Urinary bladder (tissue), 4 donors: Measurements from ENCODE around the gene U2AF2. TPM values are rescaled to one million over a fixed set of nuclear protein-coding genes. Genes with fewer than 3 reads are reported as not detected.
A peak's percentile ranks its signal among the peaks of the same experiment; 100 is the strongest.

Experiments
- DNase-seq: peaks from one replicate; pipeline ENCODE4 v3.0.0-alpha.2; 2015; ENCODE audit errors: extremely low spot score
- H3K27ac ChIP-seq: one replicate; pipeline ENCODE4 v1.5.1; 2013; ENCODE audit warnings: low read depth, mild to moderate bottlenecking, moderate library complexity
- H3K36me3 ChIP-seq: one replicate; pipeline ENCODE4 v1.6.1; 2013; ENCODE audit warnings: mild to moderate bottlenecking, moderate library complexity; ENCODE audit not compliant: insufficient read depth
- H3K4me1 ChIP-seq: one replicate; pipeline ENCODE4 v1.6.1; 2013; ENCODE audit warnings: mild to moderate bottlenecking, moderate library complexity; ENCODE audit not compliant: insufficient read depth
- H3K4me3 ChIP-seq: one replicate; pipeline ENCODE4 v1.5.1; 2013; ENCODE audit warnings: low read depth, low read length
- WGBS: extraction: QIAGEN DNeasy Blood & Tissue Kit; methylation state at CpG from one replicate; pipeline ENCODE4 v1.1.7; 2013; 5-methylcytosine and 5-hydroxymethylcytosine counted together
- polyA plus RNA-seq: library from polyadenylated mRNA; stranded (reverse); fragments of 200-250 nt; gene quantifications from one replicate; pipeline ENCODE4 v1.2.3, GENCODE V29; 2013
- total RNA-seq: library from RNA; depleted of rRNA; stranded (reverse); fragments of >200 nt; gene quantifications from one replicate; pipeline ENCODE4 v1.2.3, GENCODE V29; 2014
- donor health status: healthy with polysubstance abuse.
- donor health status: healthy.

The U2AF2 gene
- total and polyA plus RNA-seq, 2 donors: 44.6 to 129 TPM

- Histone ChIP-seq H3K36me3 (peaks cover 30% of the 10 kb centered on the region), H3K27ac (no peak overlapping the region)
Measured at GRCh38 chr19:55666343-55667005, 11.6 kb downstream of the U2AF2 start.

DNA sequence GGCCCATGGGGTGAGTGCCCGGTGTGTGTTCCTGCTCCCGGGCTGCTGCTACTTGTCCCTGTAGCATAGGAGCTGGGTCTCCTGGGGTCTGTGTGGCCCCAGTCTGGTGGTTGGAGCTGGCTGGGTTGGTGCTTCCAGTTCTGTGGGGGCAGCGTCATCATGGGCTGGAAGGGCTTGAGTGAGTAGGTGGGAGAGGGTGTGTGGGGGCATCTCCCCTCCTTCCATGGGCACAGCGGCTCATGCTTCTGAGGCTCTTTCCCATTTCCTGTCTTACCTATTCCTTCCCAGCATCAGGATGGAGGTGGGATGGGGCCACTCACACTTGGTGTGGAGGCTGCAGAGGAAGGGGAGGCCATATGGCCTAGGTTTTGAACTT lies 12.2 kb downstream of the U2AF2 start:
- no peak overlapping the region for H3K27ac ChIP-seq
- H3K4me3 ChIP-seq: no peak overlapping the region
- H3K4me1 ChIP-seq: no peaks in the 10 kb centered on the region
- 79% methylated on average over 4 of the region's 4 CpGs for WGBS
- no peak for DNase-seq
- H3K36me3 ChIP-seq: peaks cover 27% of the 10 kb centered on the region

More at GRCh38 chr19:55666343-55667005, 11.6 kb downstream of the U2AF2 start:
- Histone ChIP-seq H3K4me1 (no peaks in the 10 kb centered on the region), H3K4me3 (no peak overlapping the region)
- WGBS: 86% methylated on average over 12 of the region's 12 CpGs
- no peak for DNase-seq

DNA sequence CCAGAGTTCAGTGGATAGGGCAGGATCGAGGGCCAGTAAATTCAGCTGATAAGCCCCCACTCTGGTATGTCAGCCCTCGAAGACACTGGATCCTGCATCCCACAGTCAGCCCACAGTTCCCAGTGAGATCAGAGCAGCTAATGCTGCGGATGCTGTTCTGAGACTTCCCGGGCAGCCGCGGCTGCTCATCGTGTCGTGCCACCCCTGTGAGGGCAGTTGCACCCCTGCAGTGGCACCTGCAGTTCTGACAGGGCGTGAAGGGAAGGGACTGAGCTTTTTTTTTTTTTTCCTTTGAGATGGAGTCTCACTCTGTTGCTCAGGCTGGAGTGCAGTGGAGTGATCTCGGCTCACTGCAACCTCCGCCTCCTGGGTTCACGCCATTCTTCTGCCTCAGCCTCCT lies 12.7 kb downstream of the U2AF2 start:
- H3K27ac ChIP-seq: no peak overlapping the region
- H3K4me3 ChIP-seq: no peak overlapping the region
- 88% methylated on average over 12 of the region's 12 CpGs for WGBS
- DNase-seq: no peak
- peaks cover 26% of the 10 kb centered on the region for H3K36me3 ChIP-seq
- no peaks in the 10 kb centered on the region for H3K4me1 ChIP-seq

- DNase-seq: no peak
- H3K27ac ChIP-seq: no peak overlapping the region
- WGBS: 74% methylated on average over 11 of the region's 11 CpGs
- H3K4me3 ChIP-seq: no peak overlapping the region
- no peaks in the 10 kb centered on the region for H3K4me1 ChIP-seq
- peaks cover 24% of the 10 kb centered on the region for H3K36me3 ChIP-seq
Measured at GRCh38 chr19:55667958-55668357, 13.1 kb downstream of the U2AF2 start.

- H3K4me1 ChIP-seq: no peaks in the 10 kb centered on the region
- DNase-seq: no peak
- 90% methylated on average over 30 of the region's 30 CpGs for WGBS
- no peak overlapping the region for H3K4me3 ChIP-seq
- H3K36me3 ChIP-seq: peaks cover 19% of the 10 kb centered on the region
- H3K27ac ChIP-seq: no peak overlapping the region
Measured at GRCh38 chr19:55668603-55669348, 13.9 kb downstream of the U2AF2 start.

DNA sequence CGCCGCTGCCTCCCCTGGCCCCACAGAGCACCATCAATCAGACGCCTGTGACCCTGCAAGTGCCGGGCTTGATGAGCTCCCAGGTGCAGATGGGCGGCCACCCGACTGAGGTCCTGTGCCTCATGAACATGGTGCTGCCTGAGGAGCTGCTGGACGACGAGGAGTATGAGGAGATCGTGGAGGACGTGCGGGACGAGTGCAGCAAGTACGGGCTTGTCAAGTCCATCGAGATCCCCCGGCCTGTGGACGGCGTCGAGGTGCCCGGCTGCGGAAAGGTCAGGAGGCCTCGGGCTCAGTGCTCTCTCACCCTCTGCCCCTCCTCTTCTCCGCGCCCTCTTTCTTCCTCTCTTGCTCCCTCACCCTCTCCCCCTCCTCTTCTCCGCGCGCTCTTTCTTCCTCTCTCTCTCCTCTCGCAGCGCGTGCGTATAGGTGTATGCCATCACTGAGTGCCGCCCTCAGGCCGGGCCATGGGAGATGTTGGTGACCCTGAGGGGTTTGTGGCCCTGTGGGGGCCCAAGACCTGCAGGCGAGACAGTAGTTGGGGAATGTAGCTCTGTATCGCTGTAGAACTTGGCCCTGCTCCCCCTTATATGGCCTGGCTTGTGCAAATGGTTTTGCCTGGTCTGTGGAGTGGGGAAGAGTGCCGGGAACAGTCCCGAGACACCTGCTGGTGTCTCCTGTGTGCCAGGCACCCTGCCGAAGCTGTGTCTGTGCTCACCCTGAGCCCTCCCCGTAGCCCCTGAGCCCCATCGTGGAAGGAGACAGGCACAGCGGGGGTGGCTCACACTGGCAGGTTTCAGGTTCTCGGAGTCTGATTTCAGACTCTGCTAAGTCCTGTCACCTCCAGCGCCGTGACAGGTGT lies 14.8 kb downstream of the U2AF2 start:
- H3K4me1 ChIP-seq: no peaks in the 10 kb centered on the region
- peaks cover 19% of the 10 kb centered on the region for H3K36me3 ChIP-seq
- no peak for DNase-seq
- H3K4me3 ChIP-seq: no peak overlapping the region
- WGBS: 87% methylated on average over 43 of the region's 43 CpGs
- no peak overlapping the region for H3K27ac ChIP-seq

- H3K4me3 ChIP-seq: no peak overlapping the region
- DNase-seq: no peak
- WGBS: 79% methylated on average over 23 of the region's 23 CpGs
- no peak overlapping the region for H3K27ac ChIP-seq
- H3K4me1 ChIP-seq: no peaks in the 10 kb centered on the region
- peaks cover 19% of the 10 kb centered on the region for H3K36me3 ChIP-seq
Measured at GRCh38 chr19:55670280-55671053, 15.6 kb downstream of the U2AF2 start.

DNA sequence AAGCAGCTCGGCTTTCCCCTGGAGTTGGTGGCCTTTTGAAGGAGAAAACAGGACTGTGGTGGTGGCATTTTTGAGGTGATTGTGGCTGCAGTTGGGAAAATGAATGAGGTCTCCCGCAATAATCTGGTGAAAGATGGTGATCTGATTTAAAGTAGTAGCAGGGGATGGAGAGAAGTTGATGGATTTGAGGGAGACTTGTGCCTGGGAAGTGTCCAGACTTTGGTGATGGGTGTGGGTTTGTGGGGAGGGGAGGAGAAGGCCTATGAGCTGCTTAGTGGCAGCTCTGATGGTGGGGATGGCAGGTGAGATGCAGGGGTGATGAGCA lies 16.2 kb downstream of the U2AF2 start:
- no peak for DNase-seq
- peaks cover 19% of the 10 kb centered on the region for H3K36me3 ChIP-seq
- H3K4me1 ChIP-seq: no peaks in the 10 kb centered on the region
- H3K27ac ChIP-seq: no peak overlapping the region
- H3K4me3 ChIP-seq: no peak overlapping the region
- 71% methylated on average over 2 of the region's 2 CpGs for WGBS

DNA sequence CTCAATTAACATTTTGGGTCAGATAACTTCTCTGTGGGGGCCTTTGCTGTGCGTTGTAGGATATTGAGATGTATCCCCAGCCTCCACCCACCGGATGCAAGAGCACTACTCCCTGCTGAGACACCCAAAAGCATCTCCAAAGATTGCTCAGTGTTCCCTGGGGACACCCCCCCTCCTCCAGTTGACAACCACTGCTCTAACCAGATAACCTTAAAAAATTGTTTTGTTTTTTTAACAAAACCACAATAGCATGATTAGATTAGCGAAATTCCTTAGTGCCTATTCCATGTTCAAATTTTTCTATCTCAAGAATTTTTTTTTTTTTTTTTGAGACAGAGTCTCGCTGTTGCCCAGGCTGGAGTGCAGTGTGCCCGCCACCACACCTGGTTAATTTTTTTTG lies 17.6 kb downstream of the U2AF2 start:
- DNase-seq: no peak
- H3K4me3 ChIP-seq: no peak overlapping the region
- 81% methylated on average over 5 of the region's 5 CpGs for WGBS
- no peaks in the 10 kb centered on the region for H3K4me1 ChIP-seq
- no peak overlapping the region for H3K27ac ChIP-seq
- peaks cover 14% of the 10 kb centered on the region for H3K36me3 ChIP-seq

DNA sequence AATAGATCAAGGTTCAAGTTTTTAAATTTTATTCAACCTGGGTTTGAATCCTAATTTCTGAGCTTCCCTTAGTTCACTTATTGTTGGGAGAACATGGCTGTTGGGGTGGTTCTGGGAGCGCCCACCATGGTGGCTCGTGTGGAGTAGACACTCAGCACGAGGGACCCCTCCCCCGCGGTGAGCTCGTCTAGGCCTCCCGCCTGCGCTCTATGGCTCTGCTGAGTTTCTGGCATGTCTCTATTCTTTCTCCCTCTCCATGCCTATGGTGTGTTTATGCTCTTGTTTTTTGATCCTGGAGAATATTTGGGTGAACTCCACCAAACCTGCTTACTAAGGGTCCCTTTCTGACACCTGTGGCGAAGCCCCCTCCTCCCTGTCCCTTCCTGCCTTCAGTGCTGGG lies 18.6 kb downstream of the U2AF2 start:
- Histone ChIP-seq H3K27ac (no peak overlapping the region), H3K4me1 (no peaks in the 10 kb centered on the region), H3K36me3 (peaks cover 13% of the 10 kb centered on the region), H3K4me3 (no peak overlapping the region)
- DNase-seq: no peak
- 75% methylated on average over 9 of the region's 9 CpGs for WGBS

- H3K27ac ChIP-seq: no peak overlapping the region
- no peak for DNase-seq
- H3K4me1 ChIP-seq: no peaks in the 10 kb centered on the region
- 75% methylated on average over 13 of the region's 15 CpGs for WGBS
- H3K36me3 ChIP-seq: peaks cover 11% of the 10 kb centered on the region
- no peak overlapping the region for H3K4me3 ChIP-seq
Measured at GRCh38 chr19:55673889-55674288, 19.1 kb downstream of the U2AF2 start.

DNA sequence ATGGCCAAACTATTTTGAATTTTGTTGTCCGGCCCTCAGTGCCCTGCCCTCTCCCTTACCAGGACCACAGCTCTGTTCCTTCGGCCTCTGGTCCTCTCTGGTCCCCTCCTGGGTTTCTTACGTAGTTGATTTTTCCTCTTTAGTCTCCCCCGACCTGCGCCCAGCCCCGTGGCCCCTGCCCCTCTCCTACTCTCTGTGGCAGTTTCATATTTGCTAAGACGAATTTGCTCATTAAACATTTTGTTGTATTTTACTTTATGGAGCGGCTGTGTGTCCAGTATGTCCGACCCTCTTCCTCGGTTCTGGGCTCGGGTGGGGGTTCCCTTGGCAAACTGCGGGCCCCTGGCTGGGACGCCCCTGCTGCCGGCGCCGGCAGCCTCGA lies 19.6 kb downstream of the U2AF2 start:
- DNase-seq: no peak
- Histone ChIP-seq H3K27ac (peak overlapping the region; percentile 30), H3K4me1 (no peaks in the 10 kb centered on the region), H3K4me3 (peak overlapping the region; percentile 98), H3K36me3 (peaks cover 8% of the 10 kb centered on the region)
- WGBS: 23% methylated on average over 17 of the region's 17 CpGs
